Measurements from ENCODE around the gene CDH13. TPM values are rescaled to one million over a fixed set of nuclear protein-coding genes. Genes with fewer than 3 reads are reported as not detected.

Gene CDH13
- total and polyA plus RNA-seq, 10 of the 15 experiments (the other 5 are each of a cell fraction or from before 2014, with no cell fraction given): under 0.01 to 0.05 TPM; not detected in 8

DNA sequence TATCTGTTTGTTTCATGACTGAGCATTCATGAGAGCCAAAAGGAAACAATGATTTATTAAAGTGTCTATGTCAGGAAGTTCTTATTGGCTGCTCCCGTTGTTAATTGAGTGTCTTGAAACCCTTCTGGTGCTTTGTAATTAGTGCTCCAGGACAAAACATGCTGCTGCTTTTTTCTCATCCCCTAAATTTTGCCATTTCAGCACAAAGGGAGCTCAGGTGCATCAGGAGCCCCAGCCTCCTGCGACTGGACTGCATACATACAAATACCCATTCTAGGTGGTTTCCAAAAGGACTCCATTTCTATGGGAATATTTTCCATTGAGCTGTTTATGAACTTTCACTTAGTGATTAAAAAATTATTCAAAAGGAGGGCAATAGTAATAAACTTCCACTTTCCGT is 354.0 kb downstream of the CDH13 start:
- BruUV-seq (replicated peaks): no TSS peak
- H2AFZ ChIP-seq (ENCODE audit: control insufficient read depth, low read depth, low read length): no peak overlapping the region
- no peaks in the 10 kb centered on the region for H3K4me1 ChIP-seq (ENCODE audit: control insufficient read depth, insufficient read depth, low read length)
- TF ChIP-seq, protein P1, sequence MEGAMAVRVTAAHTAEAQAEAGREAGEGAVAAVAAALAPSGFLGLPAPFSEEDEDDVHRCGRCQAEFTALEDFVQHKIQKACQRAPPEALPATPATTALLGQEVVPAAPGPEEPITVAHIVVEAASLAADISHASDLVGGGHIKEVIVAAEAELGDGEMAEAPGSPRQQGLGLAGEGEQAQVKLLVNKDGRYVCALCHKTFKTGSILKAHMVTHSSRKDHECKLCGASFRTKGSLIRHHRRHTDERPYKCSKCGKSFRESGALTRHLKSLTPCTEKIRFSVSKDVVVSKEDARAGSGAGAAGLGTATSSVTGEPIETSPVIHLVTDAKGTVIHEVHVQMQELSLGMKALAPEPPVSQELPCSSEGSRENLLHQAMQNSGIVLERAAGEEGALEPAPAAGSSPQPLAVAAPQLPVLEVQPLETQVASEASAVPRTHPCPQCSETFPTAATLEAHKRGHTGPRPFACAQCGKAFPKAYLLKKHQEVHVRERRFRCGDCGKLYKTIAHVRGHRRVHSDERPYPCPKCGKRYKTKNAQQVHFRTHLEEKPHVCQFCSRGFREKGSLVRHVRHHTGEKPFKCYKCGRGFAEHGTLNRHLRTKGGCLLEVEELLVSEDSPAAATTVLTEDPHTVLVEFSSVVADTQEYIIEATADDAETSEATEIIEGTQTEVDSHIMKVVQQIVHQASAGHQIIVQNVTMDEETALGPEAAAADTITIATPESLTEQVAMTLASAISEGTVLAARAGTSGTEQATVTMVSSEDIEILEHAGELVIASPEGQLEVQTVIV (IDR thresholded peaks at IDR 0.05; ENCODE audit: borderline replicate concordance, partially characterized antibody): no peak
- no peak overlapping the region for H3K9ac ChIP-seq (ENCODE audit: control insufficient read depth, insufficient read depth, low read length)
- ATAC-seq (no peak), FAIRE-seq (no peak), DNase-seq (ENCODE audit: low read depth, low spot score) (no peak)
- ChIA-PET SMC1A (ENCODE audit: uncharacterized antibody, unreplicated experiment) (interaction anchor here (0.8 kb wide), 1 partner anchor 34 kb away, joined by 4 read pairs; no protein-coding TSS in a partner anchor), RAD21 (ENCODE audit: unreplicated experiment) (no interaction called here), CTCF (no interaction called here), POLR2A (no interaction called here)
- in situ Hi-C loops (cut with MboI): no loop called here
- no peaks in the 10 kb centered on the region for H3K79me2 ChIP-seq (ENCODE audit: control insufficient read depth, insufficient read depth, low read length)
- no peak overlapping the region for H3K27ac ChIP-seq (ENCODE audit: control insufficient read depth, insufficient read depth)
- intact Hi-C loops (cut with micrococcal nuclease; ENCODE audit: unreplicated experiment): no loop called here
- no peaks in the 10 kb centered on the region for H3K27me3 ChIP-seq (replicated peaks in 1 of 2; ENCODE audit: control insufficient read depth in 2 of 2, insufficient read depth in 2 of 2, low read length in 1 of 2)
- no peaks in the 10 kb centered on the region for H3K36me3 ChIP-seq (ENCODE audit: control insufficient read depth in 2 of 2, insufficient read depth in 2 of 2, low read length in 1 of 2)
- H4K20me1 ChIP-seq (ENCODE audit: control insufficient read depth, insufficient read depth): no peaks in the 10 kb centered on the region
- no peak overlapping the region for H3K4me2 ChIP-seq (ENCODE audit: control insufficient read depth, insufficient read depth)
- 17% methylated on average over 3 of the region's 3 CpGs for WGBS (ENCODE audit: insufficient coverage, insufficient replicate concordance, low lambda C conversion rate, missing lambda C conversion rate)
- H3K9me3 ChIP-seq (replicated peaks; ENCODE audit: control insufficient read depth, insufficient read depth, low read length): no peaks in the 10 kb centered on the region
- H3K4me3 ChIP-seq: no peak overlapping the region

DNA sequence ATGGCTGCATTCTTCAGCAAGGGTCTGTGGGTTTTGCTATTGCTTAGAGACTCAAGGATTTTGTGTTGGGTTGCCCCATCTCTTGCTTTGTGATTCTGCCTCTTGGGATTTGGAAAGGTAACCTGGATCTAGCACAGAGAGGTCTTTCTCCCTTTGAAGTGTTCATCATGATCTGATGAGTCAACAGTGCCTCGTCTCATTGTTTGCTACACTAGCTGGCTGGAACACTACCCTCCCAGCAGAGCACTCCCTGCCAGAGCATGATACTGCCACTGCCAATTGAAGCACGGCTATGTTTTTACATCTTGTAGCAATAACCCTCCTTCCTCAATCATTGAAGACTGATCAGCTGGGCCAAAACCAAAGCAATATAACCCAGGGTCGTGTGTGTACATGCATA is 361.0 kb downstream of the CDH13 start:
- ChIA-PET RAD21 (ENCODE audit: unreplicated experiment) (no interaction called here), POLR2A (no interaction called here), SMC1A (ENCODE audit: uncharacterized antibody, unreplicated experiment) (interaction anchor here (0.7 kb wide), 1 partner anchor 336 kb away, joined by 3 read pairs; no protein-coding TSS in a partner anchor), CTCF (no interaction called here)
- no peaks in the 10 kb centered on the region for H3K79me2 ChIP-seq (ENCODE audit: control insufficient read depth, insufficient read depth, low read length)
- H2AFZ ChIP-seq (ENCODE audit: control insufficient read depth, low read depth, low read length): no peak overlapping the region
- in situ Hi-C loops (cut with MboI) (no loop called here), intact Hi-C loops (cut with micrococcal nuclease; ENCODE audit: unreplicated experiment) (no loop called here)
- no peaks in the 10 kb centered on the region for H3K4me1 ChIP-seq (ENCODE audit: control insufficient read depth, insufficient read depth, low read length)
- no peak overlapping the region for H3K9ac ChIP-seq (ENCODE audit: control insufficient read depth, insufficient read depth, low read length)
- no peaks in the 10 kb centered on the region for H3K27me3 ChIP-seq (replicated peaks in 1 of 2; ENCODE audit: control insufficient read depth in 2 of 2, insufficient read depth in 2 of 2, low read length in 1 of 2)
- H3K9me3 ChIP-seq (replicated peaks; ENCODE audit: control insufficient read depth, insufficient read depth, low read length): no peaks in the 10 kb centered on the region
- H3K27ac ChIP-seq (ENCODE audit: control insufficient read depth, insufficient read depth): no peak overlapping the region
- H3K36me3 ChIP-seq (ENCODE audit: control insufficient read depth in 2 of 2, insufficient read depth in 2 of 2, low read length in 1 of 2): no peaks in the 10 kb centered on the region
- 11% methylated on average over 3 of the region's 3 CpGs for WGBS (ENCODE audit: insufficient coverage, insufficient replicate concordance, low lambda C conversion rate, missing lambda C conversion rate)
- ATAC-seq (no peak), FAIRE-seq (no peak), DNase-seq (ENCODE audit: low read depth, low spot score) (no peak)
- no peak overlapping the region for H3K4me2 ChIP-seq (ENCODE audit: control insufficient read depth, insufficient read depth)
- H4K20me1 ChIP-seq (ENCODE audit: control insufficient read depth, insufficient read depth): no peaks in the 10 kb centered on the region
- TF ChIP-seq SP1 (IDR thresholded peaks at IDR 0.05; ENCODE audit: low read depth, low read length) (no peak), SMAD1 (IDR thresholded peaks at IDR 0.05; ENCODE audit: low read depth, partially characterized antibody) (no peak)
- TF ChIP-seq, protein P2, sequence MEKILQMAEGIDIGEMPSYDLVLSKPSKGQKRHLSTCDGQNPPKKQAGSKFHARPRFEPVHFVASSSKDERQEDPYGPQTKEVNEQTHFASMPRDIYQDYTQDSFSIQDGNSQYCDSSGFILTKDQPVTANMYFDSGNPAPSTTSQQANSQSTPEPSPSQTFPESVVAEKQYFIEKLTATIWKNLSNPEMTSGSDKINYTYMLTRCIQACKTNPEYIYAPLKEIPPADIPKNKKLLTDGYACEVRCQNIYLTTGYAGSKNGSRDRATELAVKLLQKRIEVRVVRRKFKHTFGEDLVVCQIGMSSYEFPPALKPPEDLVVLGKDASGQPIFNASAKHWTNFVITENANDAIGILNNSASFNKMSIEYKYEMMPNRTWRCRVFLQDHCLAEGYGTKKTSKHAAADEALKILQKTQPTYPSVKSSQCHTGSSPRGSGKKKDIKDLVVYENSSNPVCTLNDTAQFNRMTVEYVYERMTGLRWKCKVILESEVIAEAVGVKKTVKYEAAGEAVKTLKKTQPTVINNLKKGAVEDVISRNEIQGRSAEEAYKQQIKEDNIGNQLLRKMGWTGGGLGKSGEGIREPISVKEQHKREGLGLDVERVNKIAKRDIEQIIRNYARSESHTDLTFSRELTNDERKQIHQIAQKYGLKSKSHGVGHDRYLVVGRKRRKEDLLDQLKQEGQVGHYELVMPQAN (conservative IDR thresholded peaks at IDR 0.05): no peak
- TF ChIP-seq, protein P3, sequence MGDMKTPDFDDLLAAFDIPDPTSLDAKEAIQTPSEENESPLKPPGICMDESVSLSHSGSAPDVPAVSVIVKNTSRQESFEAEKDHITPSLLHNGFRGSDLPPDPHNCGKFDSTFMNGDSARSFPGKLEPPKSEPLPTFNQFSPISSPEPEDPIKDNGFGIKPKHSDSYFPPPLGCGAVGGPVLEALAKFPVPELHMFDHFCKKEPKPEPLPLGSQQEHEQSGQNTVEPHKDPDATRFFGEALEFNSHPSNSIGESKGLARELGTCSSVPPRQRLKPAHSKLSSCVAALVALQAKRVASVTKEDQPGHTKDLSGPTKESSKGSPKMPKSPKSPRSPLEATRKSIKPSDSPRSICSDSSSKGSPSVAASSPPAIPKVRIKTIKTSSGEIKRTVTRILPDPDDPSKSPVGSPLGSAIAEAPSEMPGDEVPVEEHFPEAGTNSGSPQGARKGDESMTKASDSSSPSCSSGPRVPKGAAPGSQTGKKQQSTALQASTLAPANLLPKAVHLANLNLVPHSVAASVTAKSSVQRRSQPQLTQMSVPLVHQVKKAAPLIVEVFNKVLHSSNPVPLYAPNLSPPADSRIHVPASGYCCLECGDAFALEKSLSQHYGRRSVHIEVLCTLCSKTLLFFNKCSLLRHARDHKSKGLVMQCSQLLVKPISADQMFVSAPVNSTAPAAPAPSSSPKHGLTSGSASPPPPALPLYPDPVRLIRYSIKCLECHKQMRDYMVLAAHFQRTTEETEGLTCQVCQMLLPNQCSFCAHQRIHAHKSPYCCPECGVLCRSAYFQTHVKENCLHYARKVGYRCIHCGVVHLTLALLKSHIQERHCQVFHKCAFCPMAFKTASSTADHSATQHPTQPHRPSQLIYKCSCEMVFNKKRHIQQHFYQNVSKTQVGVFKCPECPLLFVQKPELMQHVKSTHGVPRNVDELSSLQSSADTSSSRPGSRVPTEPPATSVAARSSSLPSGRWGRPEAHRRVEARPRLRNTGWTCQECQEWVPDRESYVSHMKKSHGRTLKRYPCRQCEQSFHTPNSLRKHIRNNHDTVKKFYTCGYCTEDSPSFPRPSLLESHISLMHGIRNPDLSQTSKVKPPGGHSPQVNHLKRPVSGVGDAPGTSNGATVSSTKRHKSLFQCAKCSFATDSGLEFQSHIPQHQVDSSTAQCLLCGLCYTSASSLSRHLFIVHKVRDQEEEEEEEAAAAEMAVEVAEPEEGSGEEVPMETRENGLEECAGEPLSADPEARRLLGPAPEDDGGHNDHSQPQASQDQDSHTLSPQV (IDR thresholded peaks at IDR 0.05): no peak
- TF ChIP-seq, protein P4, sequence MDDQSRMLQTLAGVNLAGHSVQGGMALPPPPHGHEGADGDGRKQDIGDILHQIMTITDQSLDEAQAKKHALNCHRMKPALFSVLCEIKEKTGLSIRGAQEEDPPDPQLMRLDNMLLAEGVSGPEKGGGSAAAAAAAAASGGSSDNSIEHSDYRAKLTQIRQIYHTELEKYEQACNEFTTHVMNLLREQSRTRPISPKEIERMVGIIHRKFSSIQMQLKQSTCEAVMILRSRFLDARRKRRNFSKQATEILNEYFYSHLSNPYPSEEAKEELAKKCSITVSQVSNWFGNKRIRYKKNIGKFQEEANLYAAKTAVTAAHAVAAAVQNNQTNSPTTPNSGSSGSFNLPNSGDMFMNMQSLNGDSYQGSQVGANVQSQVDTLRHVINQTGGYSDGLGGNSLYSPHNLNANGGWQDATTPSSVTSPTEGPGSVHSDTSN (IDR thresholded peaks at IDR 0.05; ENCODE audit: insufficient replicate concordance, low read depth, low read length): no peak
- BruUV-seq (replicated peaks): no TSS peak
- no peak overlapping the region for H3K4me3 ChIP-seq
